Calu3 (cell line): ENCODE data around the gene HIF1AN. TPM values are rescaled to one million over a fixed set of nuclear protein-coding genes. Genes with fewer than 3 reads are reported as not detected.

Experiments
- BruUV-seq: library from RNA; stranded (reverse); fragments of 400-500 nt; replicated peaks from 2 replicates; lab custom pipeline; 2021; lab: Mats Ljungman, UMichigan
- CTCF ChIA-PET: fragments of 300-600 bp; sonication (Branson Sonifier 250); formaldehyde crosslinking; loops from one replicate; lab custom pipeline; 2022; ENCODE audit warnings: antibody characterized with exemption; lab: Charles Lee
- DNase-seq: peaks from one replicate; pipeline ENCODE4 v3.0.0; 2022
- H3K27ac Mint-ChIP-seq: one replicate; pipeline ENCODE4 v1.8.0; 2022; ENCODE audit warnings: mixed read lengths; ENCODE audit not compliant: unreplicated experiment
- H3K27me3 Mint-ChIP-seq: one replicate; pipeline ENCODE4 v1.8.0; 2022; ENCODE audit warnings: mixed read lengths; ENCODE audit not compliant: unreplicated experiment
- H3K36me3 Mint-ChIP-seq: one replicate; pipeline ENCODE4 v1.8.0; 2022; ENCODE audit warnings: mild to moderate bottlenecking, moderate library complexity, mixed read lengths; ENCODE audit not compliant: insufficient read depth, unreplicated experiment
- H3K4me1 Mint-ChIP-seq: one replicate; pipeline ENCODE4 v1.8.0; 2022; ENCODE audit warnings: mild to moderate bottlenecking, low read depth, mixed read lengths; ENCODE audit not compliant: unreplicated experiment
- H3K4me3 Mint-ChIP-seq: one replicate; pipeline ENCODE4 v1.8.0; 2022; ENCODE audit warnings: mild to moderate bottlenecking, low read depth, moderate library complexity, mixed read lengths; ENCODE audit not compliant: unreplicated experiment
- H3K9me3 Mint-ChIP-seq: one replicate; pipeline ENCODE4 v1.8.0; 2022; ENCODE audit warnings: low read depth, mixed read lengths; ENCODE audit not compliant: unreplicated experiment
- CTCF ChIP-seq: fragments of 200-600 bp; IDR thresholded peaks from one replicate; pipeline ENCODE4 v1.8.0; 2022; ENCODE audit warnings: antibody characterized with exemption; ENCODE audit not compliant: unreplicated experiment
- intact Hi-C: fragments of 100-400 bp; cut with micrococcal nuclease; formaldehyde crosslinking; loops from one replicate; pipeline ENCODE4 v1.10.0; 2022; ENCODE audit not compliant: unreplicated experiment
- total RNA-seq: library from RNA; stranded (reverse); gene quantifications from 2 replicates; pipeline ENCODE4 v1.2.3, GENCODE V29; 2022

HIF1AN gene
- total RNA-seq, 1 experiment from 2014 or later, result 36.3 TPM

DNA sequence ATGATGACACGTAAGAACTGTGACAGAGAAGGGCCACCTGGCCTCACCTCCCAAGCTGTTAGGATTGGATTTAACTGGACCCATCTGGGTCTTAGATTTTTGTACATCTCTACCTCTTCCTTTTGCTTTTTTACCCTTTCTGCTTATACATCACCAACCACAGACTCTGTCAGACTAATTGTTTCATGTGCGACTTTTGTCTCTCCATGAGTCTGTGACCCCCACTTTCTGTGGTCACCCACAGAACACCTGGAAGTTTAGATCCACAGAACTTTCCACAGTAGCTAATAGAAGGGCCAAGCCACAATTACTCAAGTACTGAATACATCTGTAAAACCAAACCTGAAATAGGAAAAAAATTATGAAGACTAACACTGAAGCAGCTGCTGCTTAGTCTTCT is 39.2 kb upstream of the HIF1AN start:
- Mint-ChIP-seq H3K27ac (no peak overlapping the region), H3K27me3 (no peaks in the 10 kb centered on the region), H3K36me3 (no peaks in the 10 kb centered on the region), H3K4me1 (no peaks in the 10 kb centered on the region), H3K9me3 (no peaks in the 10 kb centered on the region), H3K4me3 (no peak overlapping the region)
- CTCF ChIA-PET, result no interaction called here
- no TSS peak for BruUV-seq
- no peak for DNase-seq
- intact Hi-C loops, result no loop called here
- TF ChIP-seq CTCF, result no peak

DNA sequence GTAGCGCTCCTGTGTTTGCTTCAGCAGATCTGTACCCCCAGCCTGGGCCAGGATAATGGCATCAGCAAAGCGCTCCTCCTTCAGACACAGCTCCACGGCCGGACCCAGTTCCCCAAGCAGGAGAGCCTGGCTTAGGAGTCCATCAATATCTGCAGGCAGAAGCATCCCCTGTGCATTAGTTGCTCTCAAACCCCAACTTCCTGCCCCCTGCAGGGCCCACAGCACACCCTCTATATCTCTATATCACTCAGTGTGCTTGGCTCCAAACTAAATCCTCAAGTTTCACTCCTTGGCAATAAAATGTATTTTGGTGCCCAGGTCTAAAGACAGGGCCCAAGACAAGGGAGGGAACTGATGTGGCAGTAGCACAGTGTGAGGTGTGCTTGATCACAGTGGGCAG is 37.7 kb upstream of the HIF1AN start:
- Mint-ChIP-seq H3K4me3 (no peak overlapping the region), H3K27ac (no peak overlapping the region), H3K9me3 (no peaks in the 10 kb centered on the region), H3K36me3 (no peaks in the 10 kb centered on the region), H3K27me3 (no peaks in the 10 kb centered on the region), H3K4me1 (no peaks in the 10 kb centered on the region)
- BruUV-seq, result no TSS peak
- no peak for DNase-seq
- CTCF ChIA-PET, result no interaction called here
- no peak for TF ChIP-seq CTCF
- intact Hi-C loops, result no loop called here

DNA sequence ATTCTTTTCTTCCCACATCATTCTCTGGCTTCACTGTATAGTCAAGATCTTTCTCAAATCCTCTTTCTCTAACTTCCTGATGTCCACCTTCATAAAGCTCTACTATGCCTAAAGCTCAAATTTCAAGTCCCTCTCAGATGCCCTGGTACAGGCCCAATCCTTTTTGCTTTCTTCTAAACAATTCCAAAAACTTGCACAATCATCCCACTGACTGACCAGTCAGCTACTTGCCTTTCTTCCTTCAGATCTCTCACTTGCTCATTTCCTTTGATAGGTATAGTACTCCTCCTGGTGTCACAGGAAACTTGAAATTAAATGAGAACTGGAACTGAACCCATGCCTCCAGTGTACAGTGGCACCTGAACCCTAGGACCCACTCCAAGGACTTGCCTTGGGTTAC is 34.3 kb upstream of the HIF1AN start:
- Mint-ChIP-seq H3K36me3 (no peaks in the 10 kb centered on the region), H3K27ac (no peak overlapping the region), H3K4me1 (no peaks in the 10 kb centered on the region), H3K4me3 (no peak overlapping the region), H3K27me3 (no peaks in the 10 kb centered on the region), H3K9me3 (no peaks in the 10 kb centered on the region)
- BruUV-seq, result no TSS peak
- intact Hi-C loops, result no loop called here
- no peak for TF ChIP-seq CTCF
- DNase-seq, result no peak
- CTCF ChIA-PET, result no interaction called here

GRCh38 chr10:100502926-100503494 is 32.7 kb upstream of the HIF1AN start:
- no peak for TF ChIP-seq CTCF
- H3K4me3 Mint-ChIP-seq, result no peak overlapping the region
- no TSS peak for BruUV-seq
- DNase-seq, result no peak
- CTCF ChIA-PET, result no interaction called here
- intact Hi-C loops, result no loop called here
- no peaks in the 10 kb centered on the region for H3K4me1 Mint-ChIP-seq
- H3K9me3 Mint-ChIP-seq, result no peaks in the 10 kb centered on the region
- H3K27me3 Mint-ChIP-seq, result no peaks in the 10 kb centered on the region
- no peaks in the 10 kb centered on the region for H3K36me3 Mint-ChIP-seq
- no peak overlapping the region for H3K27ac Mint-ChIP-seq
